Right lobe of liver (tissue), 4 donors: ENCODE measurements around the gene CUBN.

Source experiments
- POLR2A ChIP-seq: fragments of 450-650 bp; IDR thresholded peaks from one replicate; pipeline ENCODE4 v1.6.1; 2017; ENCODE audit warnings: antibody characterized with exemption, mild to moderate bottlenecking
- TF ChIP-seq, protein P1 (sequence below), 4 donors: fragments of 200-600 bp in 3 of 4; fragments of 450-650 bp in 1 of 4; IDR thresholded peaks; one replicate each; pipeline versions ENCODE4 v1.5.1 to v1.8.0; 2016 to 2022; ENCODE audit warnings: antibody characterized with exemption in 4 of 4, mild to moderate bottlenecking in 2 of 4
- donor health status: DM: no; HTN: no; CAD: no.
- donor health status: DM: no; HTN: no; CAD: no.
- donor health status: DM: no; HTN: yes; CAD: no.

DNA sequence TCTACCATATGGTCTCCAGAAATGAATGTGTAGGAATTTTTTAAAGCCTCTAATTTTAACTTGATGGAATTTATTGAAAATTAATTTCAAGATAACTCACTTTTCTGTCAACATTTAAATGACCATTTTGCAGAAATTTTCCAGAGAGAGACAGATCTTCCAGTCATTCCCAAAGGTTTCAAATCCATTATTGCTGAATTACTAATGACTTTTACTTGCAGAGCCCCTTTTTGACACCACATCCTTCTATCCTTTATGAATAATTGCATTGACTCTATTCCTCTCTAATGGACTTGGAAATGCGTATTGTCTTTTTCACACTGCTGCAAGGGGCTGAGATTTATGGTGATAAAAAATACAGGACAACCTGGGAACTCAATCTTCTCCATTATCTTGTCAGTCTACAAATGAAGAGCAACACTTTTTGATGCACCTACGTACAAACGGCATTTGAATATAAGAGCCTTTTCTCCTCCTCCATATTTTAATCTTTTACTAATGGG lies 42.7 kb downstream of the CUBN start:
- TF ChIP-seq, protein P1, sequence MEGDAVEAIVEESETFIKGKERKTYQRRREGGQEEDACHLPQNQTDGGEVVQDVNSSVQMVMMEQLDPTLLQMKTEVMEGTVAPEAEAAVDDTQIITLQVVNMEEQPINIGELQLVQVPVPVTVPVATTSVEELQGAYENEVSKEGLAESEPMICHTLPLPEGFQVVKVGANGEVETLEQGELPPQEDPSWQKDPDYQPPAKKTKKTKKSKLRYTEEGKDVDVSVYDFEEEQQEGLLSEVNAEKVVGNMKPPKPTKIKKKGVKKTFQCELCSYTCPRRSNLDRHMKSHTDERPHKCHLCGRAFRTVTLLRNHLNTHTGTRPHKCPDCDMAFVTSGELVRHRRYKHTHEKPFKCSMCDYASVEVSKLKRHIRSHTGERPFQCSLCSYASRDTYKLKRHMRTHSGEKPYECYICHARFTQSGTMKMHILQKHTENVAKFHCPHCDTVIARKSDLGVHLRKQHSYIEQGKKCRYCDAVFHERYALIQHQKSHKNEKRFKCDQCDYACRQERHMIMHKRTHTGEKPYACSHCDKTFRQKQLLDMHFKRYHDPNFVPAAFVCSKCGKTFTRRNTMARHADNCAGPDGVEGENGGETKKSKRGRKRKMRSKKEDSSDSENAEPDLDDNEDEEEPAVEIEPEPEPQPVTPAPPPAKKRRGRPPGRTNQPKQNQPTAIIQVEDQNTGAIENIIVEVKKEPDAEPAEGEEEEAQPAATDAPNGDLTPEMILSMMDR (IDR thresholded peaks at IDR 0.05), result no peak
- TF ChIP-seq POLR2A, result no peak
